Activated CD4-positive, alpha-beta memory T cell treated with anti-CD3 and anti-CD28 coated beads for 36 hours (primary cell): ENCODE measurements around the gene LAIR1. TPM values are rescaled to one million over a fixed set of nuclear protein-coding genes. Genes with fewer than 3 reads are reported as not detected.
"Not testable (repeated sequence)": the region's sequence is repeated elsewhere in the genome, so short reads cannot be mapped to it uniquely, and the experiment has no call there.

Experiments
- CTCF ChIA-PET: fragments of 350-600 bp; sonication (Branson Sonifier 250); formaldehyde crosslinking; loops from one replicate; lab custom pipeline; 2021; ENCODE audit warnings: antibody characterized with exemption, inconsistent platforms; lab: Charles Lee
- POLR2A ChIA-PET: fragments of 350-600 bp; sonication (Branson Sonifier 250); formaldehyde crosslinking; loops from one replicate; lab custom pipeline; 2021; ENCODE audit warnings: antibody characterized with exemption; lab: Charles Lee
- DNase-seq: peaks from one replicate; pipeline ENCODE4 v3.0.0-alpha.2; 2020
- H3K27ac Mint-ChIP-seq: one replicate; pipeline ENCODE4 v1.8.0; 2021; ENCODE audit warnings: mixed read lengths
- H3K27me3 Mint-ChIP-seq: one replicate; pipeline ENCODE4 v1.8.0; 2021; ENCODE audit warnings: mixed read lengths
- H3K36me3 Mint-ChIP-seq: one replicate; pipeline ENCODE4 v1.8.0; 2021; ENCODE audit warnings: mixed read lengths
- H3K4me1 Mint-ChIP-seq: one replicate; pipeline ENCODE4 v1.8.0; 2021; ENCODE audit warnings: low read depth, mixed read lengths
- H3K4me3 Mint-ChIP-seq: one replicate; pipeline ENCODE4 v1.8.0; 2021; ENCODE audit warnings: mild to moderate bottlenecking, mixed read lengths
- H3K9me3 Mint-ChIP-seq: one replicate; pipeline ENCODE4 v1.8.0; 2021; ENCODE audit warnings: mixed read lengths
- intact Hi-C: fragments of 100-400 bp; cut with micrococcal nuclease; formaldehyde crosslinking; loops from one replicate; pipeline ENCODE4 v1.15.1; 2023
- total RNA-seq, 2 experiments: library from RNA; stranded (reverse); gene quantifications; one replicate each; pipeline ENCODE4 v1.2.3, GENCODE V29; 2021

Gene LAIR1
- total RNA-seq, 2 experiments from 2014 or later: 4.9 to 5.7 TPM

DNA sequence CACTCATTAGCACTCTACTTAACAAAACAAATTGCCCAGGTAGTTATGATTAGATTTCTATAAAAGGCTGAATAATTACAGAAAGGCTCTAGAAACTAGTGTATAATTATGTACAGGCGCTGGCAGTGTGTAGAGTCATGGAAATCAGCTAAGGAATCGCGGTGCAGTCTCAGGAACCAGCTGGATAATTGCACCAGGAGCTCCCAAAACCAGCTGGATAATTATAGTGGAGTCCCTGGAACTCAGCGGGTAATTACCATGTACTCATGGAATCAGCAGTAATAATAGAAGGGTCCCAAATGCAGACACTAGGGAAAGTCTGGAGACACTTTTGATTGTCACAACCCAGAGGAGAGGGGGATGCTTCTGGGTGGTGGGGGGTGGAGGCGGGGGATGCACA is 27.4 kb upstream of the LAIR1 start:
- Mint-ChIP-seq H3K27ac (no peak overlapping the region), H3K4me1 (peaks cover 32% of the 10 kb centered on the region), H3K4me3 (no peak overlapping the region), H3K36me3 (no peaks in the 10 kb centered on the region), H3K27me3 (peaks cover 19% of the 10 kb centered on the region), H3K9me3 (no peaks in the 10 kb centered on the region)
- POLR2A ChIA-PET: no interaction called here
- DNase-seq: no peak
- CTCF ChIA-PET: interaction anchor here (1.1 to 6.7 kb wide), 14 partner anchors 9 to 133 kb away, joined by 3 to 145 read pairs (median 14); partner anchors contain the start of genes LAIR1 and LENG8
- intact Hi-C loops: no loop called here

GRCh38 chr19:54391589-54392061 is 26.9 kb upstream of the LAIR1 start:
- CTCF ChIA-PET: interaction anchor here (0.6 to 6.7 kb wide), 18 partner anchors 9 to 132 kb away, joined by 3 to 145 read pairs (median 12); partner anchors contain the start of genes LAIR1 and LENG8
- Mint-ChIP-seq H3K27me3 (peaks cover 18% of the 10 kb centered on the region), H3K9me3 (no peaks in the 10 kb centered on the region), H3K4me3 (no peak overlapping the region), H3K27ac (no peak overlapping the region), H3K36me3 (no peaks in the 10 kb centered on the region), H3K4me1 (peaks cover 32% of the 10 kb centered on the region)
- intact Hi-C loops: loop anchor here (1.0 kb wide), 1 partner anchor 66 kb away; no protein-coding TSS in a partner anchor
- DNase-seq: no peak
- POLR2A ChIA-PET: no interaction called here

DNA sequence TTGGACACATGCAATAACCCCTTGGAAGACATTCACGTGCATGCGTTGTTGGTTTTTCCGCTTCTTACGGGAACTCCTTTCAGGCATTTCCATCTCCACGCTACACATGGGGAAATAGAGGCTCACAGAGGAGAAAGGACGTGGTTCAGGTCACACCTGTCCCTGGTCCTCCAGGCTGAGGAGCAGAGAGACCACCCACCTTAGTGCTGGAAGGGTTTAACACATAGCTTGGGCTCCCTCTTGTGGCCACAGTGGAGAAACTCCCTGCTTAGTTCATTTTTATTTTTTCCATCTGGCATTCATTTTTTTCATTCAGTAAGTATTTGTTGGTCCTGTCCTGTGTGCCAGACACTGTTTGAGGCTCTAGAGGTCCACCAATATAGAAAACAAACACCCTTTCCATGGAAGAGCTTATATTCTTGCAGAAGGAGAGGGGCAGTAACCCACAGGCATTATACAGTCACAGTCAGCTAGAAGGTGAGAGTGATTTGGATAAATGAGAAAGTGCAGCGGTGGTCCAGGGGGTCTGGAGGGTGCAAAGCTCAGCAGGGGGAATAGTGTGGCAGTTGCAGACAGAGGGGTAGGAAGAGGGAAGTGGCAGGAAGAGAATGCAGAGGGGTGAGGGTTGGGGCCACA is 26.3 kb upstream of the LAIR1 start:
- H3K27me3 Mint-ChIP-seq: peaks cover 15% of the 10 kb centered on the region
- no peaks in the 10 kb centered on the region for H3K9me3 Mint-ChIP-seq
- H3K36me3 Mint-ChIP-seq: no peaks in the 10 kb centered on the region
- intact Hi-C loops: loop anchor here (1.0 kb wide), 1 partner anchor 66 kb away; no protein-coding TSS in a partner anchor
- H3K27ac Mint-ChIP-seq: no peak overlapping the region
- H3K4me1 Mint-ChIP-seq: peaks cover 32% of the 10 kb centered on the region
- H3K4me3 Mint-ChIP-seq: no peak overlapping the region
- DNase-seq: peak; percentile 60
- POLR2A ChIA-PET: interaction anchor here (0.6 kb wide), 1 partner anchor 68 kb away, joined by 3 read pairs; no protein-coding TSS in a partner anchor
- CTCF ChIA-PET: interaction anchor here (0.6 to 6.7 kb wide), 23 partner anchors 10 to 132 kb away, joined by 3 to 145 read pairs (median 6); partner anchors contain the start of genes LAIR1 and LENG8

- ChIA-PET CTCF (interaction anchor here (0.8 to 6.7 kb wide), 8 partner anchors 17 to 122 kb away, joined by 3 to 145 read pairs (median 19); partner anchors contain the start of gene LAIR1), POLR2A (no interaction called here)
- Mint-ChIP-seq H3K4me3 (no peak overlapping the region), H3K4me1 (peaks cover 32% of the 10 kb centered on the region), H3K36me3 (no peaks in the 10 kb centered on the region), H3K27ac (no peak overlapping the region), H3K27me3 (peaks cover 13% of the 10 kb centered on the region), H3K9me3 (no peaks in the 10 kb centered on the region)
- intact Hi-C loops: loop anchor here (2.0 to 10.0 kb wide), 3 partner anchors 17 to 145 kb away; partner anchors contain the start of gene LILRA6
- DNase-seq: no peak
Observed at GRCh38 chr19:54389553-54389952, 24.8 kb upstream of the LAIR1 start.

DNA sequence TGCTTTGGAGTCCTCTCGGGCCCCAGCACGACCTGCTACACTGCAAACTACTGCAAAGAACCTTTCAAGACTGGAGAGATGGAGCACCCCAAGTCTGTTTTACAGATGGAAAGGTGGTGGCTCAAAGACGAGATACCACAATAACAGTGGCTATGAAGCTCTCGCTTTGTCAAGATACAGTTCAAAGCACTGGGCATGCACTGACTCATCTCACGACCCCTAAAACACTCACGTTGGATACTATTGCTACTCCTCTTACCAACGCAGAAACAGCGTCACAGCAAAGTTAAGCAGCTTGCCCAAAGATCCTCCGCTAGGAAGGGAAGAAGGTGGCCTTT is 24.0 kb upstream of the LAIR1 start:
- Mint-ChIP-seq H3K4me3 (peak overlapping the region; percentile 72), H3K4me1 (peaks cover 32% of the 10 kb centered on the region), H3K27me3 (peaks cover 9% of the 10 kb centered on the region), H3K27ac (no peak overlapping the region), H3K9me3 (no peaks in the 10 kb centered on the region), H3K36me3 (no peaks in the 10 kb centered on the region)
- CTCF ChIA-PET: interaction anchor here (0.7 to 6.7 kb wide), 14 partner anchors 10 to 122 kb away, joined by 3 to 145 read pairs (median 4); partner anchors contain the start of genes LAIR1 and TTYH1
- peak; percentile 38 for DNase-seq
- intact Hi-C loops: loop anchor here (1.0 to 10.0 kb wide), 4 partner anchors 16 to 144 kb away; partner anchors contain the start of genes LAIR1 and LILRA6
- POLR2A ChIA-PET: interaction anchor here (1.6 to 1.7 kb wide), 2 partner anchors 11 to 20 kb away, joined by 4 to 6 read pairs; no protein-coding TSS in a partner anchor

GRCh38 chr19:54387991-54388801 is 23.5 kb upstream of the LAIR1 start:
- no peaks in the 10 kb centered on the region for H3K36me3 Mint-ChIP-seq
- H3K9me3 Mint-ChIP-seq: no peaks in the 10 kb centered on the region
- no peak overlapping the region for H3K27ac Mint-ChIP-seq
- peak overlapping the region; percentile 72 for H3K4me3 Mint-ChIP-seq
- intact Hi-C loops: loop anchor here (1.0 to 10.0 kb wide), 4 partner anchors 15 to 143 kb away; partner anchors contain the start of genes LAIR1 and LILRA6
- CTCF ChIA-PET: interaction anchor here (0.7 to 6.7 kb wide), 13 partner anchors 9 to 121 kb away, joined by 3 to 145 read pairs (median 5); partner anchors contain the start of genes LAIR1 and TTYH1
- DNase-seq: peak; percentile 39
- H3K27me3 Mint-ChIP-seq: peaks cover 8% of the 10 kb centered on the region
- H3K4me1 Mint-ChIP-seq: peaks cover 36% of the 10 kb centered on the region
- POLR2A ChIA-PET: interaction anchor here (1.6 to 1.7 kb wide), 2 partner anchors 10 to 20 kb away, joined by 4 to 6 read pairs; no protein-coding TSS in a partner anchor

DNA sequence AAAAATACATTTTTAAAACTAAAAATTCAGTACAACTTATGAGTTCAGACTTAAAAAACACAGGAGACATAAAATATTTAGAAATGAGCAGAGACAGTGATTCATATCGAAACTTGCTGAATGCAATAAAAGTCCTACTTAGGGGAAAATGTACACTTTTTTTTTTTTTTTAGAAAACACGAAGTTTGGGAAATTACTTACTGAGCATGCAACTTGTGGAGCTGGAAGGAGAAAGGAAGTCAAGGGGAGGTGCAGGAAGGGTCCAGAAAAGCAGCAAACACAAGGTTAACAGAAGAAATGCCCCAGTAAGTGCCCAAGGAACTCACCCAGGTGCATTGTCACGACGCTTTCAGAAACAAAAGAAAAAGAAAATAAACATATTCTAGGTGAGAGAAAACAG is 18.6 kb upstream of the LAIR1 start:
- H3K4me1 Mint-ChIP-seq: peaks cover 28% of the 10 kb centered on the region
- POLR2A ChIA-PET: interaction anchor here (0.6 kb wide), 1 partner anchor 471 kb away, joined by 3 read pairs; no protein-coding TSS in a partner anchor
- H3K4me3 Mint-ChIP-seq: peak overlapping the region; percentile 10
- no peaks in the 10 kb centered on the region for H3K36me3 Mint-ChIP-seq
- intact Hi-C loops: loop anchor here (10.0 kb wide), 1 partner anchor 139 kb away; the partner anchor contains the start of gene LILRA6
- DNase-seq: no peak
- H3K9me3 Mint-ChIP-seq: peaks cover 4% of the 10 kb centered on the region
- H3K27ac Mint-ChIP-seq: no peak overlapping the region
- peaks cover 6% of the 10 kb centered on the region for H3K27me3 Mint-ChIP-seq
- CTCF ChIA-PET: no interaction called here

DNA sequence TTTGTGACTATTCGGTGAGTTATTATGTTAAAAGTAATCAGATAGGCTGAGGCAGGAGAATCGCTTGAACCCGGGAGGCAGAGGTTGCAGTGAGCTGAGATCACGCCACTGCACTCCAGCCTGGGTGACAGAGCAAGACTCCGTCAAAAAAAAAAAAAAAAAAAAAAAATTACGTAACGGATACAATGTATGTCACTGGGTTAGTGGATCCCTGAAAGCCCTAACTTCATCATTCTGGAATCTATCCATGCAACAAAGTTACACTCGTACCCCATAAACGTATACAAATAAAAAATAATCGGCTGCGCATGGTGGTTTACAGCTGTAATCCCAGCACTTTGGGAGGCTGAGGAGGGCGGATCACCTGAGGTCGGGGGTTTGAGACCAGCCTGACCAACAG is 17.3 kb upstream of the LAIR1 start:
- H3K27ac Mint-ChIP-seq, H3K4me3 Mint-ChIP-seq, DNase-seq, H3K36me3 Mint-ChIP-seq, CTCF ChIA-PET, POLR2A ChIA-PET, H3K27me3 Mint-ChIP-seq, H3K9me3 Mint-ChIP-seq: not testable (repeated sequence)
- intact Hi-C loops: loop anchor here (10.0 kb wide), 1 partner anchor 137 kb away; the partner anchor contains the start of gene LILRA6
- peaks cover 24% of the 10 kb centered on the region for H3K4me1 Mint-ChIP-seq

DNA sequence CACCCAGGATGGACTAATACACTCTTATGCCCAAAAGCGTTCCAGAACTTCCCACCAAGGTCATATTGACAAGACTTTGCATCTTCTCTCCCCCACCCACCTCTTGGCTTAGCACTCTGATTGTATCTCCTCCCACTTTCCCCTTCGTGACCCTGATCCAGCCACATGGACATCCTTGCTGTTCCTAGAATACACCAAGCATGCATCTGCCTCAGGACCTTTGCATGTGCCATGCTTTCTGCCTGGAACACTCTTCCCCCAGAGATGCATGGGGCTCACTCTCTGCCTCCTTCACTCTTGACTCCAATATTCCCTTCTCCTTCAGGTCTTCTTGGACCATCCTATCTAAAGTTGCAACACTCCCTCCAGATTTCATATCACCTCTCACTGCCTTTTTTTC is 16.2 kb upstream of the LAIR1 start:
- H3K36me3 Mint-ChIP-seq: no peaks in the 10 kb centered on the region

GRCh38 chr19:54379187-54379678 is 14.5 kb upstream of the LAIR1 start:
- peaks cover 4% of the 10 kb centered on the region for H3K9me3 Mint-ChIP-seq
- H3K4me1 Mint-ChIP-seq: peaks cover 49% of the 10 kb centered on the region

More for the DNA sequence above, 16.2 kb upstream of the LAIR1 start:
- no peak overlapping the region for H3K4me3 Mint-ChIP-seq
- H3K9me3 Mint-ChIP-seq: peaks cover 4% of the 10 kb centered on the region
- DNase-seq: no peak
- H3K4me1 Mint-ChIP-seq: peaks cover 32% of the 10 kb centered on the region
- no peak overlapping the region for H3K27ac Mint-ChIP-seq
- intact Hi-C loops: loop anchor here (10.0 kb wide), 1 partner anchor 136 kb away; the partner anchor contains the start of gene LILRA6
- POLR2A ChIA-PET: no interaction called here
- CTCF ChIA-PET: interaction anchor here (3.4 kb wide), 1 partner anchor 10 kb away, joined by 16 read pairs; no protein-coding TSS in a partner anchor
- peaks cover 10% of the 10 kb centered on the region for H3K27me3 Mint-ChIP-seq

More at GRCh38 chr19:54379187-54379678, 14.5 kb upstream of the LAIR1 start:
- Mint-ChIP-seq H3K27me3 (peaks cover 11% of the 10 kb centered on the region), H3K27ac (no peak overlapping the region), H3K4me3 (no peak overlapping the region), H3K36me3 (no peaks in the 10 kb centered on the region)
- intact Hi-C loops: no loop called here
- ChIA-PET POLR2A (interaction anchor here (0.6 kb wide), 1 partner anchor 207 kb away, joined by 3 read pairs; no protein-coding TSS in a partner anchor), CTCF (interaction anchor here (0.6 to 3.4 kb wide), 4 partner anchors 9 to 1667 kb away, joined by 3 to 16 read pairs (median 5); no protein-coding TSS in a partner anchor)
- no peak for DNase-seq
